Fibroblast of peridontal ligament (primary cell): ENCODE measurements around the gene TSGA10IP.
A peak's percentile ranks its signal among the peaks of the same experiment; 100 is the strongest.

Experiments used
- DNase-seq: peaks from one replicate; pipeline ENCODE4 v3.0.0-alpha.2; 2010; ENCODE audit errors: extremely low read depth

The TSGA10IP gene

DNA sequence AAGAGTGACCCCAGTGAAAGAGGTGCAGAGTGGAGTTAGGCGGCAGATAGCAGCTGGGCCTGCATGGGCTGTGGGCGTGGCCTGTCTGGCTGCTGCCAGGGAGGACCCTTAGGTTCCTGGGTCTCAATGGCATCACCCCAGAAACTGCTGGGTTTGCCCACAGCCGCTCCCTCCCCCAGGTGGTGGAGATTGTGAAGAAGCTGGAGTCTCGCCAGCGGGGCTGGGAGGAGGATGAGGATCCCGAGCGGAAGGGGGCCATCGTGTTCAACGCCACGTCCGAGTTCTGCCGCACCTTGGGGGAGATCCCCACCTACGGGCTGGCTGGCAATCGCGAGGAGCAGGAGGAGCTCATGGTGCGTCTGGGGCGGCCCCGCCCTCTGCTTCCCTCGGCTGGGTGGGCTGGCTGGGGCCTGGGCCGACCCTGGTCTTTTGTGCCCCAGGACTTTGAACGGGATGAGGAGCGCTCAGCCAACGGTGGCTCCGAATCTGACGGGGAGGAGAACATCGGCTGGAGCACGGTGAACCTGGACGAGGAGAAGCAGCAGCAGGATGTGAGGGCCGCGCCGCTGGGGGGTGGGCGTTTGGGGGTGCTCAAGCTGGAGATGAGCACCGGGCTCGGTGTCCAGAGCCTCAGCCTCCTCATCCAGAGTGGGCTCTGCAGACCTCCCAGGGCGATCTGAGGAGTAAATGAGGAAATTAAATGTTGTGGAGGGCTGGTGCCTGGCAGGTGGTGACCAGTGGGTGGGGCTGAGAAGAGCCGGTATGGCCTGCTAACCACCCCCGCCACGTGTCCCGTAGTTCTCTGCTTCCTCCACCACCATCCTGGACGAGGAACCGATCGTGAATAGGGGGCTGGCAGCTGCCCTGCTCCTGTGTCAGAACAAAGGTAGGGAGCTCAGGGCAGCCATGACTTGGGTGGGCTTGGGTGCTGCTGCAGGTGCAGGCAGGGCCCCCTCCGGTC is 31.2 kb downstream of the TSGA10IP start:
- DNase-seq: no peak

DNA sequence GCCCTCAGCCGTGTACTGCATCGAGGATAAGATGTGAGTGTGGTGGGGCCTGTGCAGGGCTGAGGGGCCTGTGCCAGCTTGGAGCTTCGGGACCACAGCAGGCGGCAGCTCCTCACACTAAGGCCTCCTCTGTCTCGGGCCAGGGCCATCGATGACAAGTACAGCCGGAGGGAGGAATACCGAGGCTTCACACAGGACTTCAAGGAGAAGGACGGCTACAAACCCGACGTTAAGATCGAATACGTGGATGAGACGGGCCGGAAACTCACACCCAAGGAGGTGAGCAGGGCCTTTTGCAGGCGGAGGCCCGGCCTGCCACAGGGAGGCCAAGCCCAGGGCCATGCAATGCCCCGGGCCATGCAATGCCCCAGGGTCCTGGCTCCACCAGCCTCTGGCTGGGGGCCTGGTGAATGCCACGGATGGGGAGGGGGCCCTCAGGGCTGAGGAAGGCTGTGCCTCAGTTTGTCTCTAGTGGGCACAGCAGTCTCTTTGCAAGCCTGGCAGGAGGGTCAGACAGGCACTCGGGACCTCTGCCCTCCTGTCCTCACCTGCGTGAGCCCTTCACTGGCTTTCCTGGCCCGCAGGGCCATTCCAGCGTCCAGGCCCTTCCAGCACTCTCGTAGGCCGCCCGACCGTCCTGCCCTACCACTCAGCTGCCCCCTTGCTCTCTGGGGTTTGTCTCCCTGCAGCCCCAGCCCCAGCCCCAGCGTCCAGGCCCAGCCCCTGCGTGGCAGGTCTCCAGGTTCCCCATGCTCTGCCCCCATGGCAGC is 32.5 kb downstream of the TSGA10IP start:
- DNase-seq: no peak

GRCh38 chr11:65978391-65979238 is 33.3 kb downstream of the TSGA10IP start:
- no peak for DNase-seq

GRCh38 chr11:65979261-65979759 is 34.0 kb downstream of the TSGA10IP start:
- no peak for DNase-seq

DNA sequence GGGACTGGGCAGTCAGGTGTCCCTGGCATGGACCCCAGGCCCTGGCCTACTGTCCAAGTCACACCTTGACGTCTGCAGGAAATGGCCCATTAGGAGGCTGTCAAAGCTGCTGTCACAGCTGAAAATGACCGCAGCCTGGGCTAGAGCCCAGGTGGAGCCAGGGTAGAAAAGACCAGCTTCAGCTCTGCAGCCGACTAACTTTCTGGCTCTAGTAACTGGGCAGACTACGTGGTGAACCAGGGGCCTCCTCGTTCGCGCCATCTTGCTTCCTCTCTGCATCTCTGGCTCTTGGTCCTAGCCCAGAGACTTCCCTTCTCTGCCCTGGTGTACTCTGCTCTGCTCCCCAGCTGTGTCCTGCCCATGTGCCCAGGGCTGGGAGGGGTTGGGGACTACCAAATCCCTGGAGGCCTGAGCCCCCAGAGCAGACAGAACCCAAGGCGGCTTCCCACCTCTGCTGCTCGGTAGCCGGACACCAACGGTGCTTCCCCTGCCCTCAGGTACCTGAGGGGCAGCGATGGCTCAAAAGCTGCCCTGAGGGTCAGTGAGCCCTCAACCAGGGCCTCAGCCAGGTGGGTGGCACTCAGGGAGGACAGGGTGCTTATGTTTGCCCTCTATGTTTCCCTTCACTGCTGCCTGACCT is 35.9 kb downstream of the TSGA10IP start:
- DNase-seq: no peak

DNA sequence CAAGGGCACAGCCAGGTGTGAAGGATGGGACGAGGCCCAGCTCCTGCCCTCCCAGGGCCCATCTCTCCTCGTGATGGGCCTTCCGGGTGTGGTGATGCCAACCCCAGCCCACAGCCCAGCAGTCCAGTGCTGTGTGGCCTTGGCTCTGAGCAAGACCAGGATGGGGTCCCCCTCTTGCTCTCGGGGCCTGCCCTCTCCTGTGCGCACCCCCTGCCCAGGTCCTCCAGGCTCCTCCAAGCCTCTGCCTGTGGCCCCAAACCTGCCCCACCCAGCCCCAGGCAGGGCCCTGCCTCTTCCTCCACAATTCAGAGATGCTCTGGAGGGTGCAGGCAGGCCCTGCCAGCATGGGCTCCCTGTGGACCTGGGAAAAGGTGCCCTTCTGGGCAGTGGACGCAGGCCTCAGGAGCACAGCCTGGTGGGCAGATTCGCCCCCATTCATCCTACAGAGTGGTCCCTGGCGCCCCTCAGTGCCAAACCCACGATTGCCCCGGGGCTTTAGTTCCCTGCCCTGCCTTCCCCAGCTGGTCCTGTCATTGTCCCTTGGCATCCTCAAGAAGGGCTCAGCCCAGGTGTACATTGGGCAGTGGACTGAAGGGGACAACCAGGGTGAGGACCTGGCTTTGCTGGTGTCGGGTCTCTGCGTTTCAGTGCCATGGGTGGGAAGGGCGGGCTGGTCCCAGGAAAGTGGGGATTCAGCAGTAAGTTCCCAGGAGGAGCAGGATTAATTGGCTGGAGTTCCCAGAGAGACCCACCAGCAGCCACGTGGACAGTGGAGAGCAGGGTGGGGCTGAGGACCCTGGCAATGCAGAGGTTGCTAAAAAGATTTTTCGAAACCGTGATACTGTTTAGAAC is 36.9 kb downstream of the TSGA10IP start:
- no peak for DNase-seq

- no peak for DNase-seq
Measured at GRCh38 chr11:65982824-65983588, 37.7 kb downstream of the TSGA10IP start.

DNA sequence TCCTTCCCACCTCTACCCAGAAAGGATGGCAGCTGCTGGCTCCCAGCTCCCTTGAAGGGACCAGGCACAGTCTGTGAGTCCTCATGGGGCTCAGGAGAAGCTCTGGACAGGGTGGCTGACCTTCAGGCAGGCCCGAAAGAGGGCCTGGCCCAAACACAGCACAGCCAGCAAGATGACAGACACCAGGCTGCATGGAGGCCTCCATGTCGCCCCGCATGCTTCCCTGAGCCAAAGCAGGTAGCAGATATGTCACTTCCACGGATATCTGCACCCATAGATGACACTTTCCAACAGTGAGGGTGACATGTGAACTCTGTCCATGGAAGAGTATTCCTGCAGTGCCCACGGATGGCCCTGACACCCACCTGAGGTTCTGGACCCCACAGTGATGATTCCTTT is 38.3 kb downstream of the TSGA10IP start:
- no peak for DNase-seq

- DNase-seq: no peak
Measured at GRCh38 chr11:65987336-65987735, 42.1 kb downstream of the TSGA10IP start.

- DNase-seq: peak; percentile 98
Measured at GRCh38 chr11:65988791-65989592, 43.7 kb downstream of the TSGA10IP start.

- DNase-seq: no peak
Measured at GRCh38 chr11:65992056-65992455, 46.8 kb downstream of the TSGA10IP start.

DNA sequence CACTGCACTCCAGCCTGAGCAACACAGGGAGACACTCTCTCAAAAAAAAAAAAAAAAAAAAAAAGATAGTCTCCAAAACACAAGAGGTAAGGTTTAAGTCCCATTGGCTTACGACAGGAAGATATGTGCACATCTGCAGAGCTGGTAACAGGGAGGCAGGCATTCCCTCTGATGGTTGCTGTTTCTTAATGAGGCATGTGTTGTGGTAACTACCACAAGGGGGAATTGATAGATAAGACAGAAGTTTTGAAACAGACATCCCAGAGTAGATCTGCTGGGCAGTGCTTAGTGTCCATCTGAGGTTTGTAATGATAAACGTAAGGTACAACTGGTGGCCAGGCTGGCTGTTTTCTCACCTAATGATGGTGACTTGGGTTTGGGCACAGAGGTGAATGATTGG is 52.0 kb downstream of the TSGA10IP start:
- DNase-seq: no peak

DNA sequence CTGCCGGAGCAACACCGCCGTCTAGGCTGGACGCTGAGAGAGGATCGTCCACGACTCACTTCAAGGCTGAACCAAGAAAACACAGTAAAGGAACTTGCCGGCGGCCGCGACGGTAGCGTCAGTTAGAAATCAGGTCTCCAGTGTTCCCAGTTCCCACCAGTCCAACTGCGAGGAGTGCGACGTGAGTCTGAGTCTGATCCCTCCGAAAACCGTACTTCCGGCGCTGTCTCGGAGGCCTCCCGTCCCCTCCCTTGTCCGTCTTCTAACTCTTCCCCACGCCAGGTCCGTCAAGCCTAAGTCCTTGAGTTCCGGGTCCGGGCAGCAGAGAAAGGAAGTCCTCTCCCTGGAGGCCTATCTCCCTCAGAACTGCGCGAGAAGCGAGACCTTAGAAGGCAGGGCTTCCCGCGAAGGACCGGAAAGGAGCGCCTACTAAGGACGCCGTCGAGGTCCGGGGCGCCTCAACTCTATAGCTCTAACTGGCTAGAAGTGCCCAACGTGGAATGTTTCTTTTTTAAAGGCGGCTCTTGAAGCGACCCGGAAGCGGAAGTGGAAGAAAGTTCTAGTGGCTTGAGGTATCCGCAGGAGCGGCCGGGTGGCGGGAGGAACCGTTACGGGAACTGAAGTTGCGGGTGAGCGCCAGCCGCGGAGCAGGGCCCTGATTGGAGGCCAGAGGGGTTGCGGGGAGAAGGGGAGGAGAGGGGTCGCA is 56.8 kb downstream of the TSGA10IP start, which contains the start of the genes BANF1 and EIF1AD:
BANF1 (plus strand) TSS at position 562 of the 706 bp plus-strand sequence. CDS start 748 bp downstream, outside the sequence.
EIF1AD (minus strand) TSS at position 216 of the 706 bp plus-strand sequence. CDS start 1,768 bp downstream, outside the sequence.
- DNase-seq: peak; percentile 99

- DNase-seq: peak; percentile 42
Measured at GRCh38 chr11:66002648-66003225, 57.5 kb downstream of the TSGA10IP start.

GRCh38 chr11:66003291-66003690 is 58.0 kb downstream of the TSGA10IP start:
- DNase-seq: no peak

GRCh38 chr11:66004186-66004585 is 58.9 kb downstream of the TSGA10IP start:
- no peak for DNase-seq
